ENCODE data around the gene TMEM14A. TPM values are rescaled to one million over a fixed set of nuclear protein-coding genes. Genes with fewer than 3 reads are reported as not detected.

Gene TMEM14A
- polyA plus RNA-seq, 1 donor from 2014 or later, result 326 TPM

DNA sequence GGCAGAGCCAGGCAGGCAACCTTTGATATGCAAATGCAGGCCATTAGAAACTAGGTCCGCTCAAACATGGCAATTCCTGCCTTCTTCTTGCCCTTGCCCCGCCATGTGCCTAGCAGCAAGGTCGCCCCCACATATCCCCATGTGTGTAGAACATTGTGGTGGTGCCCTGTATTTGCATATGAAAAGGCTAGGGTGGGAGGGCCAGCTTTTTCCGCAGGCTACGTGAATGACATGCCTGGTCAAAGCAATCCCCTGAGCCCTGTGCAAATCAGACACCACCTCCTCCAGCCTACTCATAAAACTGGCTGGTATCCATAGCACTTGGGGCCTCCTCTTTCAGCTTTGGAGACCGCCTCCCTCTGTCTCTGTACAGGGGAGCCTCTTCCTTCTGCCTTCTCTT is 60.8 kb downstream of the TMEM14A start:
- H3K9me3 ChIP-seq (ENCODE audit: low read length), result no peaks in the 10 kb centered on the region
- no peak overlapping the region for H3K27ac ChIP-seq (ENCODE audit: low read length)
- no peaks in the 10 kb centered on the region for H3K79me2 ChIP-seq (replicated peaks; ENCODE audit: insufficient read depth, low read length)
- H3K9me2 ChIP-seq (ENCODE audit: insufficient read depth, low read length), result no peaks in the 10 kb centered on the region
- no peaks in the 10 kb centered on the region for H3K27me3 ChIP-seq (ENCODE audit: insufficient read depth, low read depth, low read length)
- H2AFZ ChIP-seq (ENCODE audit: low read depth, low read length), result no peak overlapping the region
- TF ChIP-seq MXI1 (conservative IDR thresholded peaks at IDR 0.05; ENCODE audit: poor library complexity, severe bottlenecking) (no peak), POLR2AphosphoS5 (IDR thresholded peaks at IDR 0.05) (no peak), TAF1 (IDR thresholded peaks at IDR 0.05; ENCODE audit: low read depth) (no peak), EZH2 (IDR thresholded peaks at IDR 0.05; ENCODE audit: borderline replicate concordance, insufficient read depth, low read length, poor library complexity, severe bottlenecking) (no peak), EP300 (conservative IDR thresholded peaks at IDR 0.05; ENCODE audit: poor library complexity, severe bottlenecking) (no peak), REST (IDR thresholded peaks at IDR 0.05; ENCODE audit: borderline replicate concordance) (no peak), RAD21 (conservative IDR thresholded peaks at IDR 0.05) (no peak), SMC3 (conservative IDR thresholded peaks at IDR 0.05; ENCODE audit: poor library complexity) (no peak)
- TF ChIP-seq, protein P1, sequence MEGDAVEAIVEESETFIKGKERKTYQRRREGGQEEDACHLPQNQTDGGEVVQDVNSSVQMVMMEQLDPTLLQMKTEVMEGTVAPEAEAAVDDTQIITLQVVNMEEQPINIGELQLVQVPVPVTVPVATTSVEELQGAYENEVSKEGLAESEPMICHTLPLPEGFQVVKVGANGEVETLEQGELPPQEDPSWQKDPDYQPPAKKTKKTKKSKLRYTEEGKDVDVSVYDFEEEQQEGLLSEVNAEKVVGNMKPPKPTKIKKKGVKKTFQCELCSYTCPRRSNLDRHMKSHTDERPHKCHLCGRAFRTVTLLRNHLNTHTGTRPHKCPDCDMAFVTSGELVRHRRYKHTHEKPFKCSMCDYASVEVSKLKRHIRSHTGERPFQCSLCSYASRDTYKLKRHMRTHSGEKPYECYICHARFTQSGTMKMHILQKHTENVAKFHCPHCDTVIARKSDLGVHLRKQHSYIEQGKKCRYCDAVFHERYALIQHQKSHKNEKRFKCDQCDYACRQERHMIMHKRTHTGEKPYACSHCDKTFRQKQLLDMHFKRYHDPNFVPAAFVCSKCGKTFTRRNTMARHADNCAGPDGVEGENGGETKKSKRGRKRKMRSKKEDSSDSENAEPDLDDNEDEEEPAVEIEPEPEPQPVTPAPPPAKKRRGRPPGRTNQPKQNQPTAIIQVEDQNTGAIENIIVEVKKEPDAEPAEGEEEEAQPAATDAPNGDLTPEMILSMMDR (IDR thresholded peaks at IDR 0.05; ENCODE audit: poor library complexity, severe bottlenecking), result no peak
- H3F3A ChIP-seq (ENCODE audit: insufficient read depth, low read length, poor library complexity, severe bottlenecking), result no peaks in the 10 kb centered on the region
- no peaks in the 10 kb centered on the region for H4K20me1 ChIP-seq (ENCODE audit: insufficient read depth)
- H3K4me3 ChIP-seq (ENCODE audit: low read length), result no peak overlapping the region
- H3K4me2 ChIP-seq (ENCODE audit: low read length), result no peak overlapping the region
- no peak overlapping the region for H3K9ac ChIP-seq (ENCODE audit: low read length)
- H3K36me3 ChIP-seq (ENCODE audit: insufficient read depth, low read length), result no peaks in the 10 kb centered on the region

- no peak overlapping the region for H3K9ac ChIP-seq (ENCODE audit: low read length)
Measured at GRCh38 chr6:52733172-52733571, 62.3 kb downstream of the TMEM14A start.

More at GRCh38 chr6:52733172-52733571, 62.3 kb downstream of the TMEM14A start:
- H3K79me2 ChIP-seq (replicated peaks; ENCODE audit: insufficient read depth, low read length), result no peaks in the 10 kb centered on the region
- H3K36me3 ChIP-seq (ENCODE audit: insufficient read depth, low read length), result no peaks in the 10 kb centered on the region
- H3F3A ChIP-seq (ENCODE audit: insufficient read depth, low read length, poor library complexity, severe bottlenecking), result no peaks in the 10 kb centered on the region
- H3K27me3 ChIP-seq (ENCODE audit: insufficient read depth, low read depth, low read length), result no peaks in the 10 kb centered on the region
- H3K9me2 ChIP-seq (ENCODE audit: insufficient read depth, low read length), result no peaks in the 10 kb centered on the region
- H3K4me2 ChIP-seq (ENCODE audit: low read length), result no peak overlapping the region
- H3K4me3 ChIP-seq (ENCODE audit: low read length), result no peak overlapping the region
- no peak overlapping the region for H2AFZ ChIP-seq (ENCODE audit: low read depth, low read length)
- H4K20me1 ChIP-seq (ENCODE audit: insufficient read depth), result no peaks in the 10 kb centered on the region
- H3K9me3 ChIP-seq (ENCODE audit: low read length), result no peaks in the 10 kb centered on the region
- no peak for TF ChIP-seq TAF1 (IDR thresholded peaks at IDR 0.05; ENCODE audit: low read depth)
- TF ChIP-seq EZH2 (IDR thresholded peaks at IDR 0.05; ENCODE audit: borderline replicate concordance, insufficient read depth, low read length, poor library complexity, severe bottlenecking), result no peak
- no peak for TF ChIP-seq REST (IDR thresholded peaks at IDR 0.05; ENCODE audit: borderline replicate concordance)
- TF ChIP-seq, protein P1 (IDR thresholded peaks at IDR 0.05; ENCODE audit: poor library complexity, severe bottlenecking), result no peak
- no peak for TF ChIP-seq POLR2AphosphoS5 (IDR thresholded peaks at IDR 0.05)
- no peak for TF ChIP-seq EP300 (conservative IDR thresholded peaks at IDR 0.05; ENCODE audit: poor library complexity, severe bottlenecking)
- TF ChIP-seq MXI1 (conservative IDR thresholded peaks at IDR 0.05; ENCODE audit: poor library complexity, severe bottlenecking), result no peak
- no peak for TF ChIP-seq RAD21 (conservative IDR thresholded peaks at IDR 0.05)
- no peak for TF ChIP-seq SMC3 (conservative IDR thresholded peaks at IDR 0.05; ENCODE audit: poor library complexity)
- H3K27ac ChIP-seq (ENCODE audit: low read length), result no peak overlapping the region

Data from neural cell (in vitro differentiated cells).